Ishikawa (cell line): ENCODE results near the gene BNIP5.

Experiments
- CEBPB ChIP-seq: IDR thresholded peaks from 2 replicates; pipeline ENCODE4 v1.6.1; 2012
- CREB1 ChIP-seq: IDR thresholded peaks from 2 replicates; pipeline ENCODE4 v1.6.1; 2012; ENCODE audit warnings: low read depth
- EGR1 ChIP-seq: IDR thresholded peaks from 2 replicates; pipeline ENCODE4 v1.6.1; 2012
- EP300 ChIP-seq: IDR thresholded peaks from 2 replicates; pipeline ENCODE4 v1.6.1; 2012; ENCODE audit warnings: borderline replicate concordance
- FOXM1 ChIP-seq: IDR thresholded peaks from 2 replicates; pipeline ENCODE4 v1.6.1; 2012; ENCODE audit warnings: low read depth, borderline replicate concordance
- MAX ChIP-seq: IDR thresholded peaks from 2 replicates; pipeline ENCODE4 v1.6.1; 2012
- NFIC ChIP-seq: IDR thresholded peaks from 2 replicates; pipeline ENCODE4 v1.6.1; 2012
- RAD21 ChIP-seq: IDR thresholded peaks from 2 replicates; pipeline ENCODE4 v1.6.1; 2012; ENCODE audit warnings: low read depth
- REST ChIP-seq: IDR thresholded peaks from 2 replicates; pipeline ENCODE4 v1.6.1; 2012; ENCODE audit warnings: low read depth, mild to moderate bottlenecking
- TAF1 ChIP-seq: IDR thresholded peaks from 2 replicates; pipeline ENCODE4 v1.6.1; 2012; ENCODE audit warnings: low read depth, mild to moderate bottlenecking
- TCF12 ChIP-seq: IDR thresholded peaks from 2 replicates; pipeline ENCODE4 v1.6.1; 2012; ENCODE audit warnings: low read depth
- TEAD4 ChIP-seq: IDR thresholded peaks from 2 replicates; pipeline ENCODE4 v1.6.1; 2012
- USF1 ChIP-seq: IDR thresholded peaks from 2 replicates; pipeline ENCODE4 v1.6.1; 2012
- YY1 ChIP-seq: IDR thresholded peaks from 2 replicates; pipeline ENCODE4 v1.6.1; 2012; ENCODE audit warnings: low read depth
- ZBTB7A ChIP-seq: IDR thresholded peaks from 2 replicates; pipeline ENCODE4 v1.6.1; 2012; ENCODE audit warnings: low read depth

The BNIP5 gene

GRCh38 chr6:36336779-36337241 is at the start of gene BNIP5:
Gene BNIP5 (minus strand): TSS chr6:36336888. CDS start chr6:36330690, 6,198 bp downstream.
- no peak for TF ChIP-seq NFIC
- TF ChIP-seq TCF12, result no peak
- no peak for TF ChIP-seq MAX
- TF ChIP-seq FOXM1, result no peak
- no peak for TF ChIP-seq CREB1
- TF ChIP-seq REST, result no peak
- TF ChIP-seq CEBPB, result no peak
- TF ChIP-seq EP300, result no peak
- TF ChIP-seq RAD21, result no peak
- no peak for TF ChIP-seq YY1
- no peak for TF ChIP-seq USF1

GRCh38 chr6:36384095-36384494 is 47.4 kb upstream of the BNIP5 start:
- TF ChIP-seq CREB1 (no peak), CEBPB (no peak), YY1 (no peak), FOXM1 (no peak), EGR1 (no peak), NFIC (no peak), TEAD4 (no peak), ZBTB7A (no peak), USF1 (no peak), RAD21 (no peak), MAX (no peak), TCF12 (no peak), REST (no peak), EP300 (no peak), TAF1 (no peak)

GRCh38 chr6:36383606-36384005 is 46.9 kb upstream of the BNIP5 start:
- TF ChIP-seq MAX, result no peak
- no peak for TF ChIP-seq TAF1
- no peak for TF ChIP-seq FOXM1
- TF ChIP-seq ZBTB7A, result no peak
- no peak for TF ChIP-seq NFIC
- no peak for TF ChIP-seq TCF12
- no peak for TF ChIP-seq YY1
- no peak for TF ChIP-seq CREB1
- no peak for TF ChIP-seq REST
- TF ChIP-seq USF1, result no peak
- no peak for TF ChIP-seq TEAD4
- no peak for TF ChIP-seq RAD21
- TF ChIP-seq EGR1, result no peak
- no peak for TF ChIP-seq EP300
- no peak for TF ChIP-seq CEBPB

- TF ChIP-seq TCF12 (no peak), EGR1 (no peak), USF1 (no peak), CREB1 (no peak), REST (no peak)
These were observed 46.3 kb upstream of the BNIP5 start for GRCh38 chr6:36382976-36383375.
